SK-N-SH (cell line): Measurements from ENCODE around the gene MPC2. TPM values are rescaled to one million over a fixed set of nuclear protein-coding genes. Genes with fewer than 3 reads are reported as not detected.
A peak's percentile ranks its signal among the peaks of the same experiment; 100 is the strongest.

ENCODE experiments used
- CTCF ChIA-PET: fragments of 300-600, 350-600 bp; formaldehyde crosslinking; extraction: SDS; loops from one replicate; lab custom pipeline; 2021; lab: Yijun Ruan, JAX
- POLR2A ChIA-PET: fragments of 350-600 bp; sonication (Branson Sonifier 250); formaldehyde crosslinking; extraction: SDS; loops from one replicate; lab custom pipeline; 2020; ENCODE audit warnings: antibody characterized with exemption, inconsistent platforms; lab: Yijun Ruan, JAX
- DNase-seq: peaks from one replicate; pipeline ENCODE4 v3.0.0; 2012
- H2AFZ ChIP-seq: fragments of 200-600 bp; sonication (generic); 2 replicates; pipeline ENCODE4 v1.8.1; 2016; ENCODE audit warnings: antibody characterized with exemption, mild to moderate bottlenecking, low read depth
- H3F3A ChIP-seq: fragments of 200-600 bp; sonication (generic); replicated peaks from 2 replicates; pipeline ENCODE3; 2016; ENCODE audit warnings: antibody characterized with exemption, mild to moderate bottlenecking; ENCODE audit not compliant: insufficient read depth
- H3K27ac ChIP-seq, 2 experiments: fragments of 200-500 bp in 1 of 2; fragments of 200-600 bp in 1 of 2; sonication (Bioruptor generic) in 1 of 2; sonication (generic), shearing (Covaris generic) in 1 of 2; 2 replicates each; pipeline versions ENCODE4 v1.5.1 to v1.6.1; 2014 to 2016; ENCODE audit warnings: low read depth in 2 of 2, inconsistent platforms in 1 of 2, low read length in 1 of 2, mild to moderate bottlenecking in 1 of 2, mixed read lengths in 1 of 2
- H3K27me3 ChIP-seq: fragments of 200-600 bp; sonication (generic), shearing (Covaris generic); 2 replicates; pipeline ENCODE4 v1.6.1; 2016; ENCODE audit warnings: mixed run types; ENCODE audit not compliant: insufficient read depth
- H3K36me3 ChIP-seq, 2 experiments: fragments of 200-500 bp in 1 of 2; fragments of 200-600 bp in 1 of 2; sonication (Bioruptor generic) in 1 of 2; sonication (generic) in 1 of 2; replicated peaks in 1 of 2; 2 replicates each; pipeline versions ENCODE3 to v1.5.1; 2014 to 2016; ENCODE audit warnings: low read length in 1 of 2, mild to moderate bottlenecking in 1 of 2; ENCODE audit not compliant: insufficient read depth in 2 of 2, control insufficient read depth in 1 of 2
- H3K4me1 ChIP-seq, 2 experiments: fragments of 200-500 bp in 1 of 2; fragments of 200-600 bp in 1 of 2; sonication (Bioruptor generic) in 1 of 2; sonication (generic), shearing (Covaris generic) in 1 of 2; 2 replicates each; pipeline versions ENCODE4 v1.5.1 to v1.6.1; 2014 to 2016; ENCODE audit warnings: low read depth in 1 of 2, low read length in 1 of 2, mixed run types in 1 of 2; ENCODE audit not compliant: insufficient read depth in 2 of 2, control insufficient read depth in 1 of 2
- H3K4me2 ChIP-seq: fragments of 200-600 bp; sonication (generic), shearing (Covaris generic); 2 replicates; pipeline ENCODE4 v1.6.1; 2017; ENCODE audit warnings: mixed run types
- H3K4me3 ChIP-seq, 2 experiments: fragments of 200-500 bp in 1 of 2; fragments of 200-600 bp in 1 of 2; sonication (Bioruptor generic) in 1 of 2; sonication (generic), shearing (Covaris generic) in 1 of 2; 2 replicates each; pipeline versions ENCODE4 v1.5.1 to v1.8.1; 2014 to 2016; ENCODE audit warnings: low read depth in 2 of 2, inconsistent platforms in 1 of 2, low read length in 1 of 2, mild to moderate bottlenecking in 1 of 2, mixed read lengths in 1 of 2, moderate library complexity in 1 of 2
- H3K79me2 ChIP-seq: fragments of 200-600 bp; sonication (generic); 2 replicates; pipeline ENCODE4 v1.8.1; 2017; ENCODE audit warnings: mild to moderate bottlenecking; ENCODE audit not compliant: insufficient read depth
- H3K9ac ChIP-seq: fragments of 200-600 bp; sonication (generic); 2 replicates; pipeline ENCODE4 v1.6.1; 2017; ENCODE audit warnings: mixed run types
- H3K9me2 ChIP-seq: fragments of 200-600 bp; sonication (generic); 2 replicates; pipeline ENCODE4 v1.6.1; 2017; ENCODE audit warnings: mixed run types
- H3K9me3 ChIP-seq: fragments of 200-600 bp; sonication (generic); 2 replicates; pipeline ENCODE4 v1.6.1; 2017; ENCODE audit warnings: mixed run types, mild to moderate bottlenecking, moderate library complexity
- H4K20me1 ChIP-seq: fragments of 200-600 bp; sonication (generic); 2 replicates; pipeline ENCODE4 v1.6.1; 2017; ENCODE audit warnings: mild to moderate bottlenecking, mixed run types; ENCODE audit not compliant: insufficient read depth
- ELF1 ChIP-seq: IDR thresholded peaks from 2 replicates; pipeline ENCODE4 v1.4.0; 2012
- EZH2phosphoT487 ChIP-seq: fragments of 200-600 bp; sonication (generic); IDR thresholded peaks from 2 replicates; pipeline ENCODE4 v1.6.1; 2017; ENCODE audit warnings: low read depth, mixed run types, mild to moderate bottlenecking, antibody characterized with exemption, moderate library complexity, borderline replicate concordance
- FOXM1 ChIP-seq: IDR thresholded peaks from 2 replicates; pipeline ENCODE4 v1.4.0; 2012; ENCODE audit warnings: low read depth, mild to moderate bottlenecking
- MEF2A ChIP-seq: IDR thresholded peaks from 2 replicates; pipeline ENCODE4 v1.4.0; 2012; ENCODE audit warnings: low read depth, borderline replicate concordance
- MXI1 ChIP-seq: IDR thresholded peaks from 2 replicates; pipeline ENCODE4 v1.6.1; 2012; ENCODE audit warnings: mild to moderate bottlenecking, low read depth, low read length, improper control_type of control experiment
- NFIC ChIP-seq: IDR thresholded peaks from 2 replicates; pipeline ENCODE4 v1.4.0; 2012; ENCODE audit warnings: borderline replicate concordance
- NRF1 ChIP-seq: IDR thresholded peaks from 2 replicates; pipeline ENCODE4 v1.6.1; 2012; ENCODE audit warnings: low read depth, mild to moderate bottlenecking, low read length
- POLR2AphosphoS5 ChIP-seq: IDR thresholded peaks from 2 replicates; pipeline ENCODE4 v1.6.1; 2012; ENCODE audit warnings: low read depth, low read length
- RAD21 ChIP-seq: IDR thresholded peaks from 2 replicates; pipeline ENCODE4 v1.6.1; 2012; ENCODE audit warnings: mild to moderate bottlenecking, low read length
- RFX5 ChIP-seq: IDR thresholded peaks from 2 replicates; pipeline ENCODE4 v1.6.1; 2012; ENCODE audit warnings: mild to moderate bottlenecking, improper control_type of control experiment, low read length
- SMC3 ChIP-seq: IDR thresholded peaks from 2 replicates; pipeline ENCODE4 v1.6.1; 2012; ENCODE audit warnings: low read depth, low read length, improper control_type of control experiment
- TCF12 ChIP-seq: IDR thresholded peaks from 2 replicates; pipeline ENCODE4 v1.4.0; 2012
- TEAD4 ChIP-seq: IDR thresholded peaks from 2 replicates; pipeline ENCODE4 v1.4.0; 2012; ENCODE audit warnings: mild to moderate bottlenecking, borderline replicate concordance; ENCODE audit not compliant: insufficient read depth
- YY1 ChIP-seq: IDR thresholded peaks from 2 replicates; pipeline ENCODE4 v1.4.0; 2012; ENCODE audit warnings: low read depth, mild to moderate bottlenecking
- WGBS: methylation state at CpG from one replicate; pipeline ENCODE4 v1.1.6; 2017; ENCODE audit warnings: low lambda C conversion rate; 5-methylcytosine and 5-hydroxymethylcytosine counted together
- polyA plus RNA-seq, 3 experiments: library from polyadenylated mRNA; depleted of rRNA; stranded (reverse); fragments of >200 nt; gene quantifications; 2 replicates each; pipeline ENCODE4 v1.2.3, GENCODE V29; 2012
- TF ChIP-seq, protein P1 (sequence below): IDR thresholded peaks from 2 replicates; pipeline ENCODE4 v1.4.0; 2012; ENCODE audit warnings: low read depth, borderline replicate concordance
- TF ChIP-seq, protein P2 (sequence below): IDR thresholded peaks from 2 replicates; pipeline ENCODE4 v1.4.0; 2012; ENCODE audit warnings: low read depth, borderline replicate concordance
- TF ChIP-seq, protein P3 (sequence below): fragments of 150-350 bp; IDR thresholded peaks from 2 replicates; pipeline ENCODE4 v1.6.1; 2016; ENCODE audit warnings: mild to moderate bottlenecking, low read depth, low read length
- TF ChIP-seq, protein P4 (sequence below): fragments of 150-350 bp; IDR thresholded peaks from 2 replicates; pipeline ENCODE4 v1.6.1; 2017; ENCODE audit warnings: antibody characterized with exemption, low read length, low read depth, borderline replicate concordance
- TF ChIP-seq, protein P5 (sequence below): fragments of 200-600 bp; sonication (generic); IDR thresholded peaks from 2 replicates; pipeline ENCODE4 v1.6.1; 2017; ENCODE audit warnings: antibody characterized with exemption, mild to moderate bottlenecking, moderate library complexity

MPC2 gene
- polyA plus RNA-seq, 1 of the 3 experiments (the other 2 are of a cell fraction), result 15.9 TPM

DNA sequence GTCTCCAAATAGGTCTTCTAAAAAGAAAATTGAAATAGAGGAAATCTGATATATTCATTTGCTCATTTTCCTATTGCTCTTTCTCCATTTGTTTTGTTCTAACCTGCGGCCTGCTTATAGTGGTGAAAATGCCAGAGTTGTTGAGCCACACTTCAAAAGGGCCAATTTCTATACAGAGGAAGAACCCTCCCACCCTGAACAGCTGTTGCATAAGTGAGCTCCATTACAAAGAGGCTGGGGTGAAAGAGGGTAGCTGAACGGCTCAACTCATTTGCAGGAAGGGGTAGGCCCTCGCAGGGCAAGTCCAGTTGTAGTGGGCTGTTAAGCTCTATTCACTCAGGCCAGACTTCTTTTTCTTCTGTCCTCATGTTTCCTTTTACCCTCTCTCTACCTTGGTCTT is 31.7 kb downstream of the MPC2 start:
- POLR2A ChIA-PET, result no interaction called here
- no peak overlapping the region for H3K4me2 ChIP-seq
- no peak for DNase-seq
- TF ChIP-seq TCF12 (no peak), MEF2A (no peak), NFIC (no peak), FOXM1 (no peak), EZH2phosphoT487 (no peak), YY1 (no peak), RAD21 (no peak), NRF1 (no peak), POLR2AphosphoS5 (no peak), MXI1 (no peak)
- TF ChIP-seq, protein P1, sequence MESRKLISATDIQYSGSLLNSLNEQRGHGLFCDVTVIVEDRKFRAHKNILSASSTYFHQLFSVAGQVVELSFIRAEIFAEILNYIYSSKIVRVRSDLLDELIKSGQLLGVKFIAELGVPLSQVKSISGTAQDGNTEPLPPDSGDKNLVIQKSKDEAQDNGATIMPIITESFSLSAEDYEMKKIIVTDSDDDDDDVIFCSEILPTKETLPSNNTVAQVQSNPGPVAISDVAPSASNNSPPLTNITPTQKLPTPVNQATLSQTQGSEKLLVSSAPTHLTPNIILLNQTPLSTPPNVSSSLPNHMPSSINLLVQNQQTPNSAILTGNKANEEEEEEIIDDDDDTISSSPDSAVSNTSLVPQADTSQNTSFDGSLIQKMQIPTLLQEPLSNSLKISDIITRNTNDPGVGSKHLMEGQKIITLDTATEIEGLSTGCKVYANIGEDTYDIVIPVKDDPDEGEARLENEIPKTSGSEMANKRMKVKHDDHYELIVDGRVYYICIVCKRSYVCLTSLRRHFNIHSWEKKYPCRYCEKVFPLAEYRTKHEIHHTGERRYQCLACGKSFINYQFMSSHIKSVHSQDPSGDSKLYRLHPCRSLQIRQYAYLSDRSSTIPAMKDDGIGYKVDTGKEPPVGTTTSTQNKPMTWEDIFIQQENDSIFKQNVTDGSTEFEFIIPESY, result no peak
- TF ChIP-seq, protein P2, sequence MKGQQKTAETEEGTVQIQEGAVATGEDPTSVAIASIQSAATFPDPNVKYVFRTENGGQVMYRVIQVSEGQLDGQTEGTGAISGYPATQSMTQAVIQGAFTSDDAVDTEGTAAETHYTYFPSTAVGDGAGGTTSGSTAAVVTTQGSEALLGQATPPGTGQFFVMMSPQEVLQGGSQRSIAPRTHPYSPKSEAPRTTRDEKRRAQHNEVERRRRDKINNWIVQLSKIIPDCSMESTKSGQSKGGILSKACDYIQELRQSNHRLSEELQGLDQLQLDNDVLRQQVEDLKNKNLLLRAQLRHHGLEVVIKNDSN, result no peak
- TF ChIP-seq, all 33 proteins: peak for 0
- H3F3A ChIP-seq, result no peaks in the 10 kb centered on the region
- no peaks in the 10 kb centered on the region for H3K27me3 ChIP-seq
- peak overlapping the region; percentile 56; the same call in 1 of the 2 replicates for H2AFZ ChIP-seq
- WGBS, result 90% methylated on average over 3 of the region's 3 CpGs
- H3K9ac ChIP-seq, result no peak overlapping the region
- CTCF ChIA-PET, result interaction anchor here (1.0 kb wide), 1 partner anchor 13 kb away, joined by 3 read pairs; no protein-coding TSS in a partner anchor
- H4K20me1 ChIP-seq, result no peaks in the 10 kb centered on the region
- H3K4me3 ChIP-seq, result no peak overlapping the region
- H3K36me3 ChIP-seq, result no peaks in the 10 kb centered on the region
- H3K9me2 ChIP-seq, result no peaks in the 10 kb centered on the region
- no peaks in the 10 kb centered on the region; a peak in 1 of 4 replicates for H3K4me1 ChIP-seq
- H3K9me3 ChIP-seq, result no peaks in the 10 kb centered on the region
- no peak overlapping the region for H3K27ac ChIP-seq
- no peaks in the 10 kb centered on the region for H3K79me2 ChIP-seq

DNA sequence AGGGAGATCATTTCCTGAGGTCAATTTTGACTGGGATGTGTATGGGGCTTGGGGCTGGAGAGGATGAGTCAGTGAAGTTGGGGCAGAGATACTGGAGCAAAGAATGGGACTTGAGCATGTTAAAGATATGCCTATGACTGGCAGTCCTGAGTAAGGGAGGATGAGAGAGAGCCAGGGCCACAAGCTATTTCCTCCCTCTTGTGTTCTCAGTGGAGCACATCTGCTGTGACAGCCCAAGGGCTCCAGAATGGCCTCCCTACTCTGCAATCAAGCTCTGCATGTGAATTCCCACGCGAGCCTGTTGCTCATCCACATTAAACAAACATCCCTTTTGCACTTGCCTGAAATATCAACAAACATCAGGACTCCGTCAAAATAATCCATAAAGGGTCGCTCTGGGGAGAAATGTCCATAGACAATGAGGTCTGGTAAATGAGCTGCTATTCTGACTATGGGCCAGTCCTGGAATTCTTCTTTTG is 32.2 kb downstream of the MPC2 start:
- Histone ChIP-seq H3K9me2 (no peaks in the 10 kb centered on the region), H3K4me3 (no peak overlapping the region), H3K4me2 (no peak overlapping the region), H3K27ac (no peak overlapping the region), H3K9ac (no peak overlapping the region), H3K4me1 (no peaks in the 10 kb centered on the region; a peak in 1 of 4 replicates), H3K79me2 (no peaks in the 10 kb centered on the region), H3K9me3 (no peaks in the 10 kb centered on the region), H3K27me3 (no peaks in the 10 kb centered on the region), H3F3A (no peaks in the 10 kb centered on the region), H3K36me3 (no peaks in the 10 kb centered on the region), H2AFZ (0 out of 2 replicates have a peak overlapping the region, but pooled peaks have one; percentile 56), H4K20me1 (no peaks in the 10 kb centered on the region)
- POLR2A ChIA-PET, result no interaction called here
- DNase-seq, result no peak
- 76% methylated on average over 4 of the region's 4 CpGs for WGBS
- CTCF ChIA-PET, result interaction anchor here (1.0 kb wide), 1 partner anchor 12 kb away, joined by 3 read pairs; no protein-coding TSS in a partner anchor
- TF ChIP-seq, protein P3, sequence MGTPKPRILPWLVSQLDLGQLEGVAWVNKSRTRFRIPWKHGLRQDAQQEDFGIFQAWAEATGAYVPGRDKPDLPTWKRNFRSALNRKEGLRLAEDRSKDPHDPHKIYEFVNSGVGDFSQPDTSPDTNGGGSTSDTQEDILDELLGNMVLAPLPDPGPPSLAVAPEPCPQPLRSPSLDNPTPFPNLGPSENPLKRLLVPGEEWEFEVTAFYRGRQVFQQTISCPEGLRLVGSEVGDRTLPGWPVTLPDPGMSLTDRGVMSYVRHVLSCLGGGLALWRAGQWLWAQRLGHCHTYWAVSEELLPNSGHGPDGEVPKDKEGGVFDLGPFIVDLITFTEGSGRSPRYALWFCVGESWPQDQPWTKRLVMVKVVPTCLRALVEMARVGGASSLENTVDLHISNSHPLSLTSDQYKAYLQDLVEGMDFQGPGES, result no peak
- TF ChIP-seq, protein P4, sequence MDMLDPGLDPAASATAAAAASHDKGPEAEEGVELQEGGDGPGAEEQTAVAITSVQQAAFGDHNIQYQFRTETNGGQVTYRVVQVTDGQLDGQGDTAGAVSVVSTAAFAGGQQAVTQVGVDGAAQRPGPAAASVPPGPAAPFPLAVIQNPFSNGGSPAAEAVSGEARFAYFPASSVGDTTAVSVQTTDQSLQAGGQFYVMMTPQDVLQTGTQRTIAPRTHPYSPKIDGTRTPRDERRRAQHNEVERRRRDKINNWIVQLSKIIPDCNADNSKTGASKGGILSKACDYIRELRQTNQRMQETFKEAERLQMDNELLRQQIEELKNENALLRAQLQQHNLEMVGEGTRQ, result no peak
- TF ChIP-seq, protein P1, result no peak
- no peak for TF ChIP-seq RFX5
- no peak for TF ChIP-seq MEF2A
- TF ChIP-seq, protein P5, sequence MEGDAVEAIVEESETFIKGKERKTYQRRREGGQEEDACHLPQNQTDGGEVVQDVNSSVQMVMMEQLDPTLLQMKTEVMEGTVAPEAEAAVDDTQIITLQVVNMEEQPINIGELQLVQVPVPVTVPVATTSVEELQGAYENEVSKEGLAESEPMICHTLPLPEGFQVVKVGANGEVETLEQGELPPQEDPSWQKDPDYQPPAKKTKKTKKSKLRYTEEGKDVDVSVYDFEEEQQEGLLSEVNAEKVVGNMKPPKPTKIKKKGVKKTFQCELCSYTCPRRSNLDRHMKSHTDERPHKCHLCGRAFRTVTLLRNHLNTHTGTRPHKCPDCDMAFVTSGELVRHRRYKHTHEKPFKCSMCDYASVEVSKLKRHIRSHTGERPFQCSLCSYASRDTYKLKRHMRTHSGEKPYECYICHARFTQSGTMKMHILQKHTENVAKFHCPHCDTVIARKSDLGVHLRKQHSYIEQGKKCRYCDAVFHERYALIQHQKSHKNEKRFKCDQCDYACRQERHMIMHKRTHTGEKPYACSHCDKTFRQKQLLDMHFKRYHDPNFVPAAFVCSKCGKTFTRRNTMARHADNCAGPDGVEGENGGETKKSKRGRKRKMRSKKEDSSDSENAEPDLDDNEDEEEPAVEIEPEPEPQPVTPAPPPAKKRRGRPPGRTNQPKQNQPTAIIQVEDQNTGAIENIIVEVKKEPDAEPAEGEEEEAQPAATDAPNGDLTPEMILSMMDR, result no peak
- no peak for TF ChIP-seq SMC3
- no peak for TF ChIP-seq TEAD4
- no peak for TF ChIP-seq RAD21
- no peak for TF ChIP-seq ELF1
- no peak for TF ChIP-seq FOXM1
